Measurements from ENCODE around the gene HOXD13. TPM values are rescaled to one million over a fixed set of nuclear protein-coding genes. Genes with fewer than 3 reads are reported as not detected.

HOXD13 gene
- total RNA-seq, 2 experiments from 2014 or later: not detected

DNA sequence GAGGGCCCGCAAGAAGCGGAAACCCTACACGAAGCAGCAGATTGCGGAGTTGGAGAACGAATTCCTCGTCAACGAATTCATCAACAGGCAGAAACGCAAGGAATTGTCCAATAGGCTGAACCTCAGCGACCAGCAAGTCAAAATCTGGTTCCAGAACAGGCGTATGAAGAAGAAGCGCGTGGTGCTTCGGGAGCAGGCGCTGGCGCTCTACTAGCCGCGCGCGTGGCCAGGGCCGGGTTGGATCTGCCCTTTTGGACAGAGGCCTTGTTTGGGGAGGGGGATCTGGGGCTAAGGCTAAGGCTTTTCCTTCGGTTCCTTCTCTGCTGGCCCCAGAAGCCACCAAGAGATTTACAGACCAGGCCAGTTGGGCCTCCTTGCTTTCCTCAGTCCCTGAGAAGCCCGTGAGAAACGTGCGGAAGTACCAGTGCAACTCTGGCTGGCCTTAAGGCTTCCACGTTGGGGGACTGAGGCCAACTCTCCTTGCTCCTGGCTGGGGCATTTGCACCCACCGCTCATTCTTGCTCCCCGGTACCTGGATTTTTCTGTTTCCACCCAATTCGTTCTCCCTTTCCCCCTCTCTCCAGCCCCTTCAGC, 8.1 kb downstream of the HOXD13 start:
- no peak overlapping the region for H3K27ac Mint-ChIP-seq
- peaks cover 97 to 99% of the 10 kb centered on the region in 2 experiments for H3K27me3 ChIP-seq (ENCODE audit: control insufficient read depth in 1 of 2, insufficient read depth in 2 of 2, low read length in 2 of 2)
- no peak for TF ChIP-seq CTCF (IDR thresholded peaks at IDR 0.05)
- H3K36me3 Mint-ChIP-seq (ENCODE audit: low read depth): no peaks in the 10 kb centered on the region
- no peak overlapping the region for H3K27ac ChIP-seq (ENCODE audit: low read depth in 1 of 2, low read length in 2 of 2)
- H3K4me1 Mint-ChIP-seq (ENCODE audit: low read depth): peaks cover 43% of the 10 kb centered on the region
- peak in 2 of 14 experiments; percentile 0 to 25 for DNase-seq
- no peak overlapping the region for H3K4me3 ChIP-seq (ENCODE audit: low read length)
- ATAC-seq (ENCODE audit: poor library complexity): no peak
- peaks cover 0 to 54% of the 10 kb centered on the region in 2 experiments for H3K9me3 ChIP-seq (ENCODE audit: control insufficient read depth in 1 of 2, insufficient read depth in 1 of 2, low read length in 2 of 2)
- H3K4me1 ChIP-seq (ENCODE audit: insufficient read depth, low read length): peaks cover 42% of the 10 kb centered on the region
- intact Hi-C loops (cut with DNase I, micrococcal nuclease): no loop called here
- POLR2A ChIA-PET: no interaction called here
- no peaks in the 10 kb centered on the region for H3K9me3 Mint-ChIP-seq
- no peak overlapping the region for H3K4me3 Mint-ChIP-seq
- CTCF ChIA-PET: no interaction called here
- no peaks in the 10 kb centered on the region for H3K36me3 ChIP-seq (ENCODE audit: insufficient read depth, low read length)
- H3K27me3 Mint-ChIP-seq: peaks cover 96% of the 10 kb centered on the region

DNA sequence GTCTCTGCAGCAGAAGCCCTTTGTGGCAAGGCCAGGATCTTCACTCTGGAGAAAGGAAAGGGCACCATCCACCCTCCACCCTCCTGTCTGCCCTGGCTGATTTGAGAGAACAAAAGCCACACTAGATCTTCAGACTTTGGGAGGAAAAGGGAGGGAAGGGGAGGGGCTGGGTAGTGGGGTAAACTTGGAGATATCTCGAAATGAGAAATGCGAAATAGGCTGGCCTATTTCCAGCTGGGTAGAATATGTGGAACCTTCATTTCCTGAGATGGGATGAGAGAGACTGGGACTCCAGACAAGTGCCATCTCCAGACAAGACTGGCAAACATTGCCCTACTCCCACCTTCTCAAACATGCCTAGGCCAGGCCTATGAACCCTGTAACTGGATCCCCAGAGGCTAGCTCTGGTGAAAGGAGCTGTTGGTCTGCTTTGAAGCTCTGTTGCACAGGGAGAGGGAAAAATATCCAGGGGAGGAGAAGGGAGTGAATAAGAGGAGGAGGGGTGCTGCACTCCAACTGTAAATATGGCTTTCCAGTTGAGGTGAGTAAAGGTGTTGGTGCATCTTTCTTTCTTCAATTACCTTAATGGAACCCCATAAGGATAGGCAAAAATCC, 8.8 kb downstream of the HOXD13 start:
- peaks cover 0 to 61% of the 10 kb centered on the region in 2 experiments for H3K9me3 ChIP-seq (ENCODE audit: control insufficient read depth in 1 of 2, insufficient read depth in 1 of 2, low read length in 2 of 2)
- H3K27ac Mint-ChIP-seq: no peak overlapping the region
- no peaks in the 10 kb centered on the region for H3K36me3 Mint-ChIP-seq (ENCODE audit: low read depth)
- H3K27me3 ChIP-seq (ENCODE audit: control insufficient read depth in 1 of 2, insufficient read depth in 2 of 2, low read length in 2 of 2): peaks cover 97 to 100% of the 10 kb centered on the region in 2 experiments
- intact Hi-C loops (cut with DNase I, micrococcal nuclease): no loop called here
- H3K27ac ChIP-seq (ENCODE audit: low read depth in 1 of 2, low read length in 2 of 2): no peak overlapping the region
- no peak for TF ChIP-seq CTCF (IDR thresholded peaks at IDR 0.05)
- peaks cover 43% of the 10 kb centered on the region for H3K4me1 Mint-ChIP-seq (ENCODE audit: low read depth)
- no peaks in the 10 kb centered on the region for H3K36me3 ChIP-seq (ENCODE audit: insufficient read depth, low read length)
- no peak overlapping the region for H3K4me3 Mint-ChIP-seq
- peaks cover 96% of the 10 kb centered on the region for H3K27me3 Mint-ChIP-seq
- ChIA-PET CTCF (interaction anchor here (1.2 kb wide), 1 partner anchor 9 kb away, joined by 3 read pairs; no protein-coding TSS in a partner anchor), POLR2A (no interaction called here)
- DNase-seq (no peak), ATAC-seq (ENCODE audit: poor library complexity) (no peak)
- H3K4me1 ChIP-seq (ENCODE audit: insufficient read depth, low read length): peaks cover 42% of the 10 kb centered on the region
- no peaks in the 10 kb centered on the region for H3K9me3 Mint-ChIP-seq
- no peak overlapping the region for H3K4me3 ChIP-seq (ENCODE audit: low read length)

- no peak for TF ChIP-seq CTCF (IDR thresholded peaks at IDR 0.05)
- intact Hi-C loops (cut with DNase I, micrococcal nuclease): no loop called here
- no peak for DNase-seq
- H3K36me3 ChIP-seq (ENCODE audit: insufficient read depth, low read length): no peaks in the 10 kb centered on the region
- Mint-ChIP-seq H3K4me3 (no peak overlapping the region), H3K9me3 (no peaks in the 10 kb centered on the region), H3K27me3 (peaks cover 94% of the 10 kb centered on the region), H3K36me3 (ENCODE audit: low read depth) (no peaks in the 10 kb centered on the region), H3K4me1 (ENCODE audit: low read depth) (peaks cover 40% of the 10 kb centered on the region), H3K27ac (no peak overlapping the region)
- H3K4me3 ChIP-seq (ENCODE audit: low read length): no peak overlapping the region
- peaks cover 96 to 99% of the 10 kb centered on the region in 2 experiments for H3K27me3 ChIP-seq (ENCODE audit: control insufficient read depth in 1 of 2, insufficient read depth in 2 of 2, low read length in 2 of 2)
- H3K4me1 ChIP-seq (ENCODE audit: insufficient read depth, low read length): peaks cover 40% of the 10 kb centered on the region
- ChIA-PET CTCF (interaction anchor here (1.2 kb wide), 1 partner anchor 9 kb away, joined by 3 read pairs; no protein-coding TSS in a partner anchor), POLR2A (no interaction called here)
- ATAC-seq (ENCODE audit: poor library complexity): no peak
- peaks cover 0 to 65% of the 10 kb centered on the region in 2 experiments for H3K9me3 ChIP-seq (ENCODE audit: control insufficient read depth in 1 of 2, insufficient read depth in 1 of 2, low read length in 2 of 2)
- H3K27ac ChIP-seq (ENCODE audit: low read depth in 1 of 2, low read length in 2 of 2): no peak overlapping the region
These were observed 9.3 kb downstream of the HOXD13 start for GRCh38 chr2:176101842-176102241.

Data from CD4-positive, alpha-beta T cell (primary cell).